ENCODE measurements around the gene SEMA5A.

Gene SEMA5A

DNA sequence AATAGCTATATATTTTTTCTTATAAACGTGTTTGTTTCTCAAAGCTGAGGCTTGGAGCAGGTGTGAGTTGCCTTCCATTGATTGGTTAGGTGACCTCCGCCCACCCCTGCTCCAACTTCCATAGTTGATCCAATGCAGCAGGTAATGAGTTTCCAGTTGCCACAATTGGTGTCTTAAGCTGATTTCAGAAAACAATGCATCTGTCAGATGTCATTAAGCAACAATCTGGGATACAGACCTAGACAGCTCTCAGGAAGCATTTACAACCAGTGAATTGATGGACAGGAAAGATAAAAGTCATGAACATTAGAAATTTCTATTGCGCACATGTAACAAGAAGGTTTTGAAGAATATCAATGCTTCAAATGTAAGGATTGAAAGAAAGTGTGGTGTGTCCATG, 510.5 kb downstream of the SEMA5A start:
- no peak overlapping the region for H3K9ac ChIP-seq
- no peak overlapping the region for H3K4me3 ChIP-seq (ENCODE audit: low read depth, low read length)
- H3K9me3 ChIP-seq (ENCODE audit: control insufficient read depth, low read length), result no peaks in the 10 kb centered on the region
- no peaks in the 10 kb centered on the region for H3K79me2 ChIP-seq
- TF ChIP-seq, protein P1, sequence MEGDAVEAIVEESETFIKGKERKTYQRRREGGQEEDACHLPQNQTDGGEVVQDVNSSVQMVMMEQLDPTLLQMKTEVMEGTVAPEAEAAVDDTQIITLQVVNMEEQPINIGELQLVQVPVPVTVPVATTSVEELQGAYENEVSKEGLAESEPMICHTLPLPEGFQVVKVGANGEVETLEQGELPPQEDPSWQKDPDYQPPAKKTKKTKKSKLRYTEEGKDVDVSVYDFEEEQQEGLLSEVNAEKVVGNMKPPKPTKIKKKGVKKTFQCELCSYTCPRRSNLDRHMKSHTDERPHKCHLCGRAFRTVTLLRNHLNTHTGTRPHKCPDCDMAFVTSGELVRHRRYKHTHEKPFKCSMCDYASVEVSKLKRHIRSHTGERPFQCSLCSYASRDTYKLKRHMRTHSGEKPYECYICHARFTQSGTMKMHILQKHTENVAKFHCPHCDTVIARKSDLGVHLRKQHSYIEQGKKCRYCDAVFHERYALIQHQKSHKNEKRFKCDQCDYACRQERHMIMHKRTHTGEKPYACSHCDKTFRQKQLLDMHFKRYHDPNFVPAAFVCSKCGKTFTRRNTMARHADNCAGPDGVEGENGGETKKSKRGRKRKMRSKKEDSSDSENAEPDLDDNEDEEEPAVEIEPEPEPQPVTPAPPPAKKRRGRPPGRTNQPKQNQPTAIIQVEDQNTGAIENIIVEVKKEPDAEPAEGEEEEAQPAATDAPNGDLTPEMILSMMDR (IDR thresholded peaks at IDR 0.05), result no peak
- H3K27ac ChIP-seq, result no peak overlapping the region
- H3K4me2 ChIP-seq (ENCODE audit: low read length), result no peak overlapping the region
- H2AFZ ChIP-seq, result no peak overlapping the region
- no peaks in the 10 kb centered on the region for H3K4me1 ChIP-seq
- H3K27me3 ChIP-seq (ENCODE audit: control insufficient read depth, insufficient read depth, low read length), result no peaks in the 10 kb centered on the region
- H3K36me3 ChIP-seq (ENCODE audit: control insufficient read depth, insufficient read depth, low read length), result no peaks in the 10 kb centered on the region

DNA sequence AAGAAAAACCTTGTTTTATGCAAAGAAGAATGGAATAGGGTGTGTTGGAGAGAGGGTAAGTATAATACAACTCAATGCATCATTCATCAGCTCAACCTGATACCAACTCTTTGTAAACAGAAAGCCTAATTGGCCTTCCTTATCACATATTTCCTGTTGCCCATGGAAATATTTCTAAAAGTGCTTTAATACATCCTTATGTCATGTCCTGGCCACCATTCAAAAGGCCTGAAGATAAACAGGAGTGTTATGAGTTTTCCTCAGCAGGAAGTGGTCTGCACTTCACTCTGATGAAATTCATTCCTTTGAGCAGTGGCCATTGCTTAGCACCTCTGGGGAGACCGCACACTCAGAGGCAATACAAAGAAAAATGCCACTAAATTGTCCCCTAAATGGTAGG, 511.2 kb downstream of the SEMA5A start:
- Histone ChIP-seq H2AFZ (no peak overlapping the region), H3K27ac (no peak overlapping the region), H3K9me3 (ENCODE audit: control insufficient read depth, low read length) (no peaks in the 10 kb centered on the region)

GRCh38 chr5:9033524-9033923, 512.4 kb downstream of the SEMA5A start:
- TF ChIP-seq, protein P1 (IDR thresholded peaks at IDR 0.05), result no peak
- H3K4me2 ChIP-seq (ENCODE audit: low read length), result no peak overlapping the region
- no peak overlapping the region for H3K9ac ChIP-seq
- H3K4me3 ChIP-seq (ENCODE audit: low read depth, low read length), result no peak overlapping the region
- H3K79me2 ChIP-seq, result no peaks in the 10 kb centered on the region
- no peaks in the 10 kb centered on the region for H3K27me3 ChIP-seq (ENCODE audit: control insufficient read depth, insufficient read depth, low read length)
- no peaks in the 10 kb centered on the region for H3K9me3 ChIP-seq (ENCODE audit: control insufficient read depth, low read length)
- H3K4me1 ChIP-seq, result no peaks in the 10 kb centered on the region
- H3K27ac ChIP-seq, result no peak overlapping the region
- H2AFZ ChIP-seq, result no peak overlapping the region
- no peaks in the 10 kb centered on the region for H3K36me3 ChIP-seq (ENCODE audit: control insufficient read depth, insufficient read depth, low read length)

More for the DNA sequence above, 511.2 kb downstream of the SEMA5A start:
- Histone ChIP-seq H3K4me2 (ENCODE audit: low read length) (no peak overlapping the region), H3K79me2 (no peaks in the 10 kb centered on the region), H3K4me3 (ENCODE audit: low read depth, low read length) (no peak overlapping the region), H3K27me3 (ENCODE audit: control insufficient read depth, insufficient read depth, low read length) (no peaks in the 10 kb centered on the region), H3K9ac (no peak overlapping the region), H3K36me3 (ENCODE audit: control insufficient read depth, insufficient read depth, low read length) (no peaks in the 10 kb centered on the region), H3K4me1 (no peaks in the 10 kb centered on the region)
- TF ChIP-seq, protein P1 (IDR thresholded peaks at IDR 0.05), result no peak

DNA sequence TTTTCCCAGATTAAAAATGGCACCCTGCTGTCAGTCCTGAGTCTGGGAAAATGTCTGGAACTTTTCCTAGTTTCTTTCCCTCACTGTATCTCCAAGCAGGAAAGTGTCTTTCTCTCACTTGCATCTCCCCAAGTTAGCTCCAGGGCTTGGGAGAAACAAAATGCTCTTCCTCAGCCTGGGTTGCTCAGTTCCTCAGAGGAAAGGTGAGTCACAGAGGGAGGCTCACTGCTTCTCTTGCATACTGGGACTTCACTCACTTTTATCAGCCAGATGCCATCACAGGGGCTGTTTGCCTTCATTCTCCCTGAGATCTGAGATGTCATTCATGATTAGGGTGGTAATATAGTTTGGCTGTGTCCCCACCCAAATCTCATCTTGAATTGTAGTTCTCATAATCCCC, 519.9 kb downstream of the SEMA5A start:
- no peak overlapping the region for H3K4me3 ChIP-seq (ENCODE audit: low read depth, low read length)
- TF ChIP-seq, protein P1 (IDR thresholded peaks at IDR 0.05), result no peak
- no peaks in the 10 kb centered on the region for H3K79me2 ChIP-seq
- H3K27me3 ChIP-seq (ENCODE audit: control insufficient read depth, insufficient read depth, low read length), result no peaks in the 10 kb centered on the region
- H3K9me3 ChIP-seq (ENCODE audit: control insufficient read depth, low read length), result peaks cover 3% of the 10 kb centered on the region
- H3K27ac ChIP-seq, result no peak overlapping the region
- no peak overlapping the region for H2AFZ ChIP-seq
- H3K4me1 ChIP-seq, result no peaks in the 10 kb centered on the region
- no peaks in the 10 kb centered on the region for H3K36me3 ChIP-seq (ENCODE audit: control insufficient read depth, insufficient read depth, low read length)
- no peak overlapping the region for H3K4me2 ChIP-seq (ENCODE audit: low read length)
- H3K9ac ChIP-seq, result no peak overlapping the region

DNA sequence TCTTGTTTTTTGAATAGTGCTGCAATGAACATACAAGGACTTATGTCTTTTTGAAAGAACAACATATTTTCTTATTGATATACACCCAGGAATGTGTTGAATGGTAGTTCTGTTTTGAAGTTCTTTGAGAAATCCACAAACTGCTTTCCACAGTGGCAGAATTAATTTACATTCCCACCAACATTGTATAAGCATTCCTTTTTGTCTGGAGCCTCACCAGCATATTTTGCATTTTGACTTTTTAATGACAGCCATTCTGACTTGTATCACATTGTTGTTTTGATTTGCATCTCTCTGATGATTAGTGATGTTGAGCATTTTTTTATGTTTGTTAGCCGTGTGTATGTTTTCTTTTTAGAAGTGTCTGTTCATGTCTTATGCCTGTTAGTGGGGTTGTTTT, 524.9 kb downstream of the SEMA5A start:
- Histone ChIP-seq H3K79me2 (no peaks in the 10 kb centered on the region), H2AFZ (no peak overlapping the region), H3K4me2 (ENCODE audit: low read length) (no peak overlapping the region), H3K9me3 (ENCODE audit: control insufficient read depth, low read length) (peaks cover 3% of the 10 kb centered on the region), H3K36me3 (ENCODE audit: control insufficient read depth, insufficient read depth, low read length) (no peaks in the 10 kb centered on the region), H3K27ac (no peak overlapping the region), H3K9ac (no peak overlapping the region), H3K4me1 (no peaks in the 10 kb centered on the region), H3K4me3 (ENCODE audit: low read depth, low read length) (no peak overlapping the region), H3K27me3 (ENCODE audit: control insufficient read depth, insufficient read depth, low read length) (no peaks in the 10 kb centered on the region)
- TF ChIP-seq, protein P1 (IDR thresholded peaks at IDR 0.05), result no peak
